HS-27A (cell line): Measurements from ENCODE around the gene CD82.

Experiments
- DNase-seq: peaks from one replicate; pipeline ENCODE4 v3.0.0-alpha.2; 2012; ENCODE audit warnings: low read depth, missing footprints

The CD82 gene

GRCh38 chr11:44617671-44618461 lies 52.4 kb downstream of the CD82 start:
- DNase-seq, result no peak

GRCh38 chr11:44618561-44619425 lies 53.3 kb downstream of the CD82 start:
- no peak for DNase-seq

GRCh38 chr11:44620328-44620725 lies 54.9 kb downstream of the CD82 start:
- DNase-seq, result no peak

GRCh38 chr11:44621140-44621681 lies 55.7 kb downstream of the CD82 start:
- DNase-seq, result no peak

DNA sequence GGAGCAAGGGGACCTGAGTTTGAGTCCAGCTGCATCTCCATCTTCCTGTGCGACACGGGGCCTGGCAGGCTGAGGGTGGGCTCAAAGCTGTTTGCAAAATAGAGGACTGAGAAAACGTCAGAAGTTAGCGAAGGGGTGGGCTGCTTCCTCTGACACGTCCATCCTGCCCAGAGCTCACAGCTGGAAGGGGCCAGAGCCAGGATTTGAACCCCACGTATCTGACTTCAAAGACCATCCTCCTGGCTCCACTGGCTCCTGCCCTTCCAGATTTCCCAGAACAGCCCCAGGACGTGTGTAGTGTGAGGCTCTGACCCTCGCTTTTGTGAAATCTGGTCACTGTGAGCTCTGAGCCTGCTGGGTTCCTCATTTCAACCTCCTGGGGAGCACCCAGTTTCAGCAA lies 56.3 kb downstream of the CD82 start:
- no peak for DNase-seq

DNA sequence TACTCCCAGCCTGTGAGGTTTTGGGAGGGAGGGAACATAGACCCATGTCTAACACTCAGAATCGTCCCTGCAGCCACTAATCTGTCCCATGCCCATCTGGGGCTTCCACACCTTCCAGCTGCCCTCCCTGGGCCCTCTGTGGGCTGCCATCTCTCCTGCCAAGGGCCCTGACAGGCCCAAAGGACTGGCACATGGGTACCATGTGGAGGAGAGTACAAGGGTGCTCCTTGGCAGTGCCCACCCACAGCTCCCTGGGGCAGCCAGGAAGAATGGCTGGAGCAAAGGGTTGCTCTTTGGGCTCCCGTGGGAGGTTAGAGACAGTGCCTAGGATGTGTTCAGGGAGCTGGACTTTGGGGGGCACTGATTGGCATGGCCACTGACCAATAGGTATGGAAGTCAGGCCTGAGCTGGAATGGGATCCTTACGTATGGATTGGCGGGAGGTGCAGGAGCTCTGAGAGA lies 56.8 kb downstream of the CD82 start:
- DNase-seq, result no peak

DNA sequence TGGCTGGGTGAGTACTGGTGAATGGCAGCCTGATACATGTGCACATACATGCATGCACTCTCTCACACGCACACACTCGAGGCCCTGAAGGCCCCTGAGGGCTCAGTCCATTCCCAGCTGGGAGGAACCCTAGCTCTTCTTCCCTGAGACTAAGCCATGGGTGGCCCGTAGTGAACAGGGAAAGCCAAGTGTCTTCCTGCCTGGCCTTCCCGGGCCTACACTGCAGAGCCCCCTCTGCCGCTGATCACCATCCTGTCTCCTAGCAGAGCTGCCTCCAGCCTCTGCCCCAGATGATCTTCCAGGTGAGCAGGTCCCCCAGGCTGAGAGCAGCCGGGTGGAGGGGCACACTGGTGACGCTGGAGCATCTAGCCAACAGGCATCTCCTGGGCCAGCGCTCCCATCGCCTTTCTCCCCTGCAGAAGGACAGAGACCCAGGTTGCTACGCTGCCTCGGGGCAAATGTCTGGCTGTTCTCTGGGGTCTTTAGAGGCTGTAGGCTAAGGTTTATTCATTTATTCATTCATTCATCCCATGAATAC lies 57.3 kb downstream of the CD82 start:
- DNase-seq, result no peak

- DNase-seq, result no peak
Measured at GRCh38 chr11:44623341-44623730, 57.9 kb downstream of the CD82 start.

DNA sequence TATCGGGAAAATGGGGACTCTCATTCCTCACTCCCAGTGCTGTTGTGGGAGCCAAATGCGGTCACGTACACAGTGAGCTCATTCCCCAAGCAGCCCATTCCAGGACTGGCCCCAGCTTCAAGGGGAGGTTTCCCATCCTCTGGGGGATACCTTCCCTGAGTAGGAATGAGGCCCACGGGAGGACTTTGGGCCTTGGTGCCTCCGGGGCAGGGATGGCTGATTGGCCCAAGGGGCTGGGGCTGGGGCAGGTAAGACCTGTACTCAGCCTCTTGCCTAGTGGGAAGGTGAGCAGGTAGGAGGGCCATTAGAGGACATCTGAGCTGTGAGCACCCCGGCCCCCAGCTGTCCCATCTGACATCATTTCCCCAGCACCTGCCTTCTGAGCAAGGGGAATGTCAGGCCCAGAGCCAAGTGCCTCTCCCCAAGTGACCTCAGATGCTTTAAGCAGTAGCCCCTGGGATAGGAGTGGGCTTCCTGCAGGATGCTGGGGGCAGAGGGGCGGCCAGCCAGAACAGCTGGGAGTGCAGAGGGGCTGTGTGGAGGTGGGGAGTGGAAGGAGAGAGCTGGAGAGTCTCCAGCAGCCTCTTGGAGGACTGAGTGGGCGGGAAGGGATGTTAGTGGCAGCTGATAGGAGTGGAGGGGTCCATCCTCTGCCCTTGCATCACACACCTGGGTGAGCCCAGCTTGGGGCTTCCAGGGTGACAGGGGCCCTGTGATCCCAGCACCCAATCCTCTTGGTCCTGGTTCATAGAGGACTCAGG lies 58.4 kb downstream of the CD82 start:
- DNase-seq, result no peak

GRCh38 chr11:44624761-44625221 lies 59.3 kb downstream of the CD82 start:
- no peak for DNase-seq

DNA sequence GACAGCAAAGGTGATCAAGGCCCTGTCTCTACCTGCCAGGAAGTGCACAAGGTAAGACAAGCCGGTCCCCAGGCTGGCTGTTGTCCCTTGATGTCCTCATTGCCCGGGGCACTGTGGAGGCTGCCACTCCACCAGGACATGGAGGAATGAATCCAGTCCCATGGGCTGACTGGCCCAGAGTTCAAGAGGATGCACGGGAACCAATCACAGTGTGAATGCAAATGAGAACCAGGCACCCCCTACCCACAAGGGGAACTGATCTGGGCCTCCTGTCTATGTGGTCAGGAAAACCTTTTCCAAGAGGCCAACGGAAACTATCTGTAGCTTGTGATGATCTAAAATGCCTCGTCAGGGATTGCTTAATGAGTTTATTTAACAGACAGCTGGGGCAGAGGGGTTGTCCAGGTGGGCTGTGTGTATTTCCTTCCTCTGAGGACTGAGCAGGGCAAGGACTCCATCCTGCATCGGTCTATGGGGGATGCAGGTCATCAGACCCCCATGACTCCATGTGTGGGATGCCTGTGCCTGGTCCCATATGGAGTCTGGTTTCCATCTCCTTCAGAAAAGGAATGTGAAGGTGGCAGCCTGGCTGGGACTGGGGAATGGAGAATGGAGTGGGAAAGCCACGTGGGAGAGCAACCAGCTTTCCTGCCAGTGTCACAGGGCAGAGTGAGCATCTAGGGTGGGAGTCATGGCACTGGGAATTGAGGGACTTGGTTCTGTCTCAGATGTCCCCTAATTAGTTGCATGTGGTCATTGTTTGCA lies 60.5 kb downstream of the CD82 start:
- DNase-seq, result no peak

DNA sequence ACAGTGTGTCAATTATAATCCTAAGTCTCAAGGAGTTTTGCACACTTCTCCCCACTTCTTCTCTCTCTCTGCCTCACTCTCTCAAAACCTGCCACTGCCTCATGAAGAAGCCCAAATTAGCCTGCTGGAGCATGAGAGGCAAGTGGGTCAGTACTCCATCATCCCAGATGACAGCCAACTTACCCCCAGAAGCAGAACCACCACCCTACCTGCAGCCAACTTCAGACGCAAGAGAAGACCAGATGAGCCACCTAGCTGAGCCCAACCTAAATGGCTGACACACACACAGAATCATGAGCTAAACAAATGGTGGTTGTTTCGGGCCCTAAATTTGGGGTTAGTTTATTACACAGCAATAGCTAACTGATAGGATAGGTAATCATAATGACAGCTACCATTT lies 61.2 kb downstream of the CD82 start:
- DNase-seq, result no peak

GRCh38 chr11:44627165-44627789 lies 61.8 kb downstream of the CD82 start:
- no peak for DNase-seq

GRCh38 chr11:44627911-44628729 lies 62.7 kb downstream of the CD82 start:
- no peak for DNase-seq

GRCh38 chr11:44628730-44629700 lies 63.6 kb downstream of the CD82 start:
- DNase-seq, result no peak

DNA sequence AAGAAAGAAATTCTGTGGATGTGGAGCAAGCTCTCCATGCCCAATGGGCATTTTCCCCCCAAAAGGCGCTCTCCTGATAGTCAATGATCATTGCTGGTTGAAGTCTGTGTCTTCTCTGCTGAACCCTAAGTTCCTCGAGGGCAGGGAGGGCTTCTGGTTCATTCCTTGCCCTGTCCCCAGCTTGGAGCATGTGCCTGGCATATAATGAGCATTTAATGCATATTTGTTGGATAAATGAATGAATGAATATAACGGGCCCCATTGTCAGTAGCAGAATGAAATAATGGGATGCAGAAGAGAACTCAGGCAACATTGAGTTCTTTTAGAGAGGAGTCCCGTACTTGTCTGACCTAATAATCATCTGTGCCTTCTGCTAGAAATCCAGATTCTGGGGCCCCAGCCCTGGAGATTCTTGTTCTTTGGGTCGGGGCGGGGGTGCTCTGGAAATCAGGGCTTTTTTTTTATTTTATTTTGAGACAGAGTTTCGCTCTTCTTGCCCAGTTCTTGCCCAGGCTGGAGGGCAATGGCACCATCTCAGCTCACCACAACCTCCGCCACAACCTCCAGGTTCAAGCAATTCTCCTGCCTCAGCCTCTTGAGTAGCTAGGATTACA lies 64.4 kb downstream of the CD82 start:
- no peak for DNase-seq

- no peak for DNase-seq
Measured at GRCh38 chr11:44630511-44631210, 65.2 kb downstream of the CD82 start.
